Epithelial cell of esophagus (primary cell): Measurements from ENCODE around the gene CDKL2.
A peak's percentile ranks its signal among the peaks of the same experiment; 100 is the strongest.

Experiments used
- DNase-seq: peaks from one replicate; pipeline ENCODE4 v3.0.0; 2010; ENCODE audit warnings: low read depth
- H3K4me3 ChIP-seq: 2 replicates; pipeline ENCODE4 v1.5.1; 2011; ENCODE audit warnings: mild to moderate bottlenecking, low read length, control low read depth
- TF ChIP-seq, protein P1 (sequence below): IDR thresholded peaks from 2 replicates; pipeline ENCODE4 v1.5.1; 2011; ENCODE audit warnings: low read depth, mild to moderate bottlenecking, low read length, control low read depth, inconsistent platforms; ENCODE audit not compliant: insufficient read depth; ENCODE audit errors: missing control alignments

Gene CDKL2

DNA sequence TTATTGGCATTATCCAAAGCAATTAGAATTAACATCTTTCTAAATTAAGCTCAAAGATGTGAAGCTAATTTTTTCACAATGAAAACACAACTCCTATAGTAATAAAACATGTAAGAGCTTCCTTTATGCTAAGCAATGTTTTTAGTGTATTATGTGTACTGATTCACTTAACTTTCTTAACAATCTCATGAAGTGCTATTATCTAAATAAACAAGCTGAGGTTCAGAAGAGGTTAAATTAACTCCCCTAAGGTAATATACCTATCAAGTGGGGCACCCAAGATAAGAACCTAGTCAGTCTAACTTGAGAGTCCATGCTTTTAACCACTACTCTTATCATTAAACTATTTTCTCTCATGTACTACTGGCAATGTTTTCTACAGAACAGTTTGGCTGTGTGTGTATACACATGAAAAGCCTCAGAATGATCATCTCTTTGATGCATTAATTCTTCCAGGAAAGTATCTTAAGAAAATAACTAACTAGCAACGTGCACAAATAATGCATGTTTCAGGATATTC is 29.2 kb upstream of the CDKL2 start:
- H3K4me3 ChIP-seq: no peak overlapping the region
- no peak for DNase-seq
- TF ChIP-seq, protein P1, sequence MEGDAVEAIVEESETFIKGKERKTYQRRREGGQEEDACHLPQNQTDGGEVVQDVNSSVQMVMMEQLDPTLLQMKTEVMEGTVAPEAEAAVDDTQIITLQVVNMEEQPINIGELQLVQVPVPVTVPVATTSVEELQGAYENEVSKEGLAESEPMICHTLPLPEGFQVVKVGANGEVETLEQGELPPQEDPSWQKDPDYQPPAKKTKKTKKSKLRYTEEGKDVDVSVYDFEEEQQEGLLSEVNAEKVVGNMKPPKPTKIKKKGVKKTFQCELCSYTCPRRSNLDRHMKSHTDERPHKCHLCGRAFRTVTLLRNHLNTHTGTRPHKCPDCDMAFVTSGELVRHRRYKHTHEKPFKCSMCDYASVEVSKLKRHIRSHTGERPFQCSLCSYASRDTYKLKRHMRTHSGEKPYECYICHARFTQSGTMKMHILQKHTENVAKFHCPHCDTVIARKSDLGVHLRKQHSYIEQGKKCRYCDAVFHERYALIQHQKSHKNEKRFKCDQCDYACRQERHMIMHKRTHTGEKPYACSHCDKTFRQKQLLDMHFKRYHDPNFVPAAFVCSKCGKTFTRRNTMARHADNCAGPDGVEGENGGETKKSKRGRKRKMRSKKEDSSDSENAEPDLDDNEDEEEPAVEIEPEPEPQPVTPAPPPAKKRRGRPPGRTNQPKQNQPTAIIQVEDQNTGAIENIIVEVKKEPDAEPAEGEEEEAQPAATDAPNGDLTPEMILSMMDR: no peak

DNA sequence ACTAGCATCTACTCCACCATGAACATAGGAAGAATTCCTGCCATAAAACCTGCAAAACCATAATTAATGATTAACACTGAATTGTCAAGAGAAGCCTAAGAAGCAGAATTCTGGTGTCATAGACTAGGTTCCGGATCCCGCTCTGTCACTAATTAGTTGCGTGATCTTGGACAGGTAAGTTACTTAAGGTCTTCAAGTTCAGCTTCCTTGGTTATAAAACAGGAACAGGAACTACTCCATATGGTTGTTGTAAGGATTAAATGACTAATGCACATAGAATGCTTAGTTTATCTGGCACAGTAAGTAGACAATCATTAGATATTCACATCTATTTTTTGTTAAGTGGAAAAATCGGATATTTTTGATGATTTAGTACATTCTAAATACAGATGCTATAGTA is 28.5 kb upstream of the CDKL2 start:
- no peak overlapping the region for H3K4me3 ChIP-seq
- peak; percentile 61 for DNase-seq
- TF ChIP-seq, protein P1: no peak

DNA sequence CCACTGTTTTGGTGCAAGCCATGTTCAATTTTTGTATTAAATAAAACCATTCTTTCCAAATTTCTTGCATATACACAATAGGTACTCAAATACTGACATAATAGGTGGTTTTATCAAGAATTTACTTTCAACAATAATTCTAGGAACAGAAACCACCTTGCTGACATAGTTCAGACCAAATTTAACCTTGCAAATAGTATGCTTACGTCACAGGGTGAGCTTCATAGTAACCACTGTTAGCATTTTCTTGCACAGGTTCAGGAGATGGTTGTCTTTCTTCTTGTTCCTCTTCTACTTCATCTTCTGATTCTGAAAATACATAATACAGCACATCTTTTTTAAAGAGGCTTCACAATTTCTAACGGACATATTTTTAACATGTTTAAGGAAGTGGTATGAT is 25.2 kb upstream of the CDKL2 start:
- TF ChIP-seq, protein P1: no peak
- DNase-seq: no peak
- H3K4me3 ChIP-seq: no peak overlapping the region

DNA sequence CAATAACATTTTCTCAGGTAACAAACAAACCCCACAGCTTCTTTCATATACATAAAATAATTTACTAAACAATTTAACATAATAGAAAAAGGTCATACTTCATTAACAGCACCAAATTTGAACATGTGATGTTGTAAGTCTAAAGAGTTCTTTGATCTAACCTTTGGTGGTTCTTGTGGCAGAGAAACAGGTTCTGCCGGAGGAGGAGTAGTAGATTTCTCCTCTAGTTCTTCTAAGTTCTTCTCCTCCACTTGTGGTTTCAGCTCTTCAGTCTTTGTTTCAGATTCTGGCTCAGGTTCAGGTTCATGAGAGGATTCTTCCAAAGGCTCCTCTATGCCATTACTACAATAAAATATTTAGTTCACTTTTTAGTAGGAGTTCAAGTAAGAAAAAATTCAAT is 24.6 kb upstream of the CDKL2 start:
- TF ChIP-seq, protein P1: no peak
- DNase-seq: no peak
- H3K4me3 ChIP-seq: no peak overlapping the region

DNA sequence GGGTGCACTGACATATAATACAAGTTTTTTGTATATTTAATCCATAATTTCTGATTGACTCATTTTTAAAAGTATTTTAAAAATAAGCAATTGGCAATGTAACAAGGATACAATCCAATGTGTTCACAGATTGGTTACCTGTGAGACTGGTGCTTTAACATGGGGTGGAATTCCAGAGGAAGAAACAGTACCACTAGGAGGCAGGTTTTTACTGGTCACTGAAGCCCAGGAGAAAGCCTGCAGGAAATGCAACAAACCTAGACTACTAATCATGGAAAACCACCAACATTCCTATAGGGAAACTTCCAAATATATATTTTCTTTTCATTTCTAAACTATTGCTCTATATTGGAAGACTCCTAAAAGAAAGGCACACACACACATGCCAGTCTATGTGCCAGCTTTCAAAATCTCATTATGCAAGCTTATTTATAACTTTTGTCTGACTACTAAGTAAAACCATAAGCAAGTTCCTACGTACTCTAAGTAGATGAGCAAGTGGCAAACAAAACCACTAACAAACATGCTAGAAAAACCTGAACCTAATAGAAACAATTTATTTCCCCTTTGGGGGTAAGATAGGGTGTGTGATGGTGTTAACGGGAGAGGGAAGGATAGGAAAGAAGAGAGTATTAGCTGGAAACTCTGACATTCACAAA is 23.6 kb upstream of the CDKL2 start:
- H3K4me3 ChIP-seq: no peak overlapping the region
- peak; percentile 60 for DNase-seq
- TF ChIP-seq, protein P1: peak; percentile 61

DNA sequence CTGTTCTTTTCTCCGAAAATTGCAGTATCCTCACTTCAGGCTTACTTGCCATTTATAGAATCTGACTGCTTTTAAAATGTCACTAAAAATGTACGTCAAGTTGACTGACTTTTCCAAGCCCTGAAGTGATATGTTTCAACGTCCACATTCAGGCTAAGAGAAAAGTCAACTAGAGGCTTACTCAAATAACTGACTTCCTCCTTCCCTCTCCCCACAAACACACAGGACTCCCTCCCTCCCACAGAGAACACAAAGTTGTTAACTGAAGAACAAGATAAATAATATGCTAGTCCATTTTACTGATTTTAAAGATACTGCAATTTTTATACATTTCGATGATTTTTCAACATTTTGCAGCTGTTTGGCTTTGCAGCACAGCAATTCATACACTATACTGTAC is 13.8 kb upstream of the CDKL2 start:
- DNase-seq: no peak
- TF ChIP-seq, protein P1: no peak
- H3K4me3 ChIP-seq: no peak overlapping the region

DNA sequence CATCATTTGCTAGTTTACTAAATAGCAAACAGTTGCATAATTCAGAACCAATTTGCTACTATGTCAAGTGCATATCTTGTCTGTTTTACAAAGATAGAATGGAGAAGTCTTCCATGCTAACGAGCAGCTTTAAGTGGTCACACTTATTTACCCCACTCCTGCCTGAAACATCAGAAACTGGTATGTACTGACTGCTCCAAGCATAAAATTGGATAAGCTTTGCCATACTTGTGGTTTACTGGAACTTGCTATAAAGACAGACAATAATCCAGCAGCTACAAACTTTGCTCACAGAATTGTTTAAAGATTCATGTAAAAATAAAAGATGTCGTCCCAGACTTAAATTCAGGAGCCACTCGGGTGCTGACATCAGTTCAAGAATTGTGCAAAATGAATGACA is 13.3 kb upstream of the CDKL2 start:
- no peak overlapping the region for H3K4me3 ChIP-seq
- DNase-seq: no peak
- TF ChIP-seq, protein P1: no peak
